ENCODE data around the gene DFFA.

Gene DFFA

GRCh38 chr1:10490286-10490970 lies 18.1 kb upstream of the DFFA start:
- no peak for TF ChIP-seq CTCF (IDR thresholded peaks at IDR 0.05; ENCODE audit: low read depth, low read length)
- H3K4me3 ChIP-seq (ENCODE audit: low read depth, low read length) = no peak overlapping the region

GRCh38 chr1:10489291-10490055 lies 17.1 kb upstream of the DFFA start:
- TF ChIP-seq CTCF (IDR thresholded peaks at IDR 0.05; ENCODE audit: low read depth, low read length) = no peak
- H3K4me3 ChIP-seq (ENCODE audit: low read depth, low read length) = no peak overlapping the region

GRCh38 chr1:10484521-10484920 lies 12.2 kb upstream of the DFFA start:
- no peak overlapping the region for H3K4me3 ChIP-seq (ENCODE audit: low read depth, low read length)
- no peak for TF ChIP-seq CTCF (IDR thresholded peaks at IDR 0.05; ENCODE audit: low read depth, low read length)

- no peak overlapping the region for H3K4me3 ChIP-seq (ENCODE audit: low read depth, low read length)
- TF ChIP-seq CTCF (IDR thresholded peaks at IDR 0.05; ENCODE audit: low read depth, low read length) = no peak
These were observed 8.3 kb upstream of the DFFA start for GRCh38 chr1:10480614-10481013.

DNA sequence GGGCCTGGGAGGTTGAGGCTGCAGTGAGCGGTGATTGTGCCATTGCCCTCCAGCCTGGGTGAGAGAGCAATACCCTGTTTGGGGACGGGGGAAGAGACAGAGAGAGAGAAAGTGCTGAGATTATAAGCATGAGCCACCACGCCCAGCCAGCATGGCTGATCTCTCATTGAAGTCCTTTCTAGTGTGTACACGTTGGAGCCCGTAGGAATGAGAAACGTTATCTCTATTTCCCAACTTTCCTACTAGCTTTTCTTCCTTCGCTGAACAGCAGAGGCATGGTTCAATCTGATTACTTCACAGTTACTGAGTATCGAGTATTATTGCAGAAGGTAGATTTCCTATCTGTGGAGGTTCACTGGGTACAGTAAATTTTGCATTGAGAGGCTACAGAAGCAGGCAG lies 7.0 kb upstream of the DFFA start:
- H3K4me3 ChIP-seq (ENCODE audit: low read depth, low read length) = no peak overlapping the region
- no peak for TF ChIP-seq CTCF (IDR thresholded peaks at IDR 0.05; ENCODE audit: low read depth, low read length)

GRCh38 chr1:10475510-10475909 lies 3.2 kb upstream of the DFFA start:
- H3K4me3 ChIP-seq (ENCODE audit: low read depth, low read length) = peak overlapping the region; percentile 94
- TF ChIP-seq CTCF (IDR thresholded peaks at IDR 0.05; ENCODE audit: low read depth, low read length) = no peak

Data from WI38 (cell line).